Transverse colon (tissue), 4 donors: ENCODE results near the gene AGBL4. TPM values are rescaled to one million over a fixed set of nuclear protein-coding genes. Genes with fewer than 3 reads are reported as not detected.

Experiments
- DNase-seq: peaks from one replicate; pipeline ENCODE4 v3.0.0-alpha.2; 2019
- H3K27ac ChIP-seq, 4 donors: fragments of 200-600 bp; sonication (generic); 2 replicates each; pipeline ENCODE4 v1.5.1; 2016 to 2018; ENCODE audit warnings: inconsistent platforms in 4 of 4
- H3K27me3 ChIP-seq: fragments of 200-600 bp; sonication (generic); 2 replicates; pipeline ENCODE4 v1.5.1; 2017; ENCODE audit warnings: inconsistent platforms
- H3K36me3 ChIP-seq, 4 donors: fragments of 200-600 bp; sonication (generic); 2 replicates each; pipeline ENCODE4 v1.5.1; 2017 to 2019; ENCODE audit warnings: inconsistent platforms in 4 of 4
- H3K4me1 ChIP-seq, 4 donors: fragments of 200-600 bp; sonication (generic); 2 replicates each; pipeline ENCODE4 v1.5.1; 2017 to 2020; ENCODE audit warnings: inconsistent platforms in 4 of 4
- H3K4me3 ChIP-seq, 4 donors: fragments of 200-600 bp; sonication (generic); 1 replicate in 1 of 4; 2 replicates in 3 of 4; pipeline versions ENCODE4 v1.5.1 to v1.6.1; 2017 to 2019; ENCODE audit warnings: inconsistent platforms in 4 of 4
- H3K9me3 ChIP-seq, 2 donors: fragments of 200-600 bp; sonication (generic); 2 replicates each; pipeline ENCODE4 v1.5.1; 2017 to 2019; ENCODE audit warnings: inconsistent platforms in 2 of 2
- EP300 ChIP-seq: sonication (generic); formaldehyde crosslinking; IDR thresholded peaks from one replicate; pipeline ENCODE4 v1.6.1; 2017; ENCODE audit warnings: antibody characterized with exemption, low read depth
- POLR2A ChIP-seq: fragments of 450-650 bp; IDR thresholded peaks from one replicate; pipeline ENCODE4 v1.6.1; 2016; ENCODE audit warnings: antibody characterized with exemption, mild to moderate bottlenecking, moderate library complexity
- POLR2AphosphoS5 ChIP-seq, 3 donors: sonication (generic); formaldehyde crosslinking; IDR thresholded peaks; one replicate each; pipeline ENCODE4 v1.6.1; 2016; ENCODE audit warnings: antibody characterized with exemption in 3 of 3
- WGBS, 2 donors: methylation state at CpG; one replicate each; pipeline ENCODE4 v1.1.5; 2018; ENCODE audit warnings: low coverage in 1 of 2; 5-methylcytosine and 5-hydroxymethylcytosine counted together
- in situ Hi-C, 4 donors: fragments of 200-750 bp; cut with MboI; loops; one replicate each; pipeline versions ENCODE4 v1.15.0 to v1.15.1; 2017; ENCODE audit warnings: low sequenced_read_pairs in 3 of 4, low pct_ligation_motif_present in 1 of 4, low pct_unique_long_range_greater_than_20kb in 1 of 4
- intact Hi-C: fragments of 100-400 bp; cut with DNase I; formaldehyde crosslinking; loops from one replicate; pipeline ENCODE4 v1.15.1; 2023; ENCODE audit warnings: low total_unique reads
- total RNA-seq, 4 donors: library from RNA; depleted of rRNA; stranded (reverse); fragments of >200 nt; gene quantifications; one replicate each; pipeline ENCODE4 v1.1.0, GENCODE V29; 2016
- TF ChIP-seq, protein P1 (sequence below), 5 experiments: fragments of 200-600 bp in 3 of 5; fragments of 450-650 bp in 2 of 5; sonication (generic) in 3 of 5; IDR thresholded peaks; 1 replicate in 2 of 5; 2 replicates in 3 of 5; pipeline ENCODE4 v1.5.1; 2016 to 2017; ENCODE audit warnings: antibody characterized with exemption in 5 of 5, inconsistent platforms in 3 of 5, mild to moderate bottlenecking in 2 of 5, moderate library complexity in 1 of 5

AGBL4 gene
- total RNA-seq, 4 donors from 2014 or later, result 0.82 TPM; not detected in 3

DNA sequence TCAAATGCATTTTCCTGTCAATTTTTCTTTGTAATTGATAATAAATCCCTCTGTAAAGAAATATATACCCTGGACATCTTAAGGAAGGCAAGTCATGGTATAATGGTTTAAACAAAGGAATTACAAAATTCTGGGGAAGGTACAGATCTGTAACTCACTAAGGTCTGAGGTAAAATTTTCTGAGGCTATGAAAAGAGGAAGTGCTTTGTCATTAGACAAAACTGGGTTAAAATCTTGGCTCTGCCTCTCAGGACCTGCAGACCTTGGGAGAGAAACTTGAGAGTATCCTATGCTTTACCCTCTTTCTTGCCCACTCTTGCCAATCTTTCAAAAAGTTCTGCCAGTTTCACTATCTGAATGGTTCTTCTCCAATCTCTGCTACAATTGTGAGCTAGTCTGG is 1220.3 kb downstream of the AGBL4 start:
- TF ChIP-seq POLR2AphosphoS5 (IDR thresholded peaks at IDR 0.05) (no peak), POLR2A (no peak), EP300 (no peak)
- TF ChIP-seq, protein P1, sequence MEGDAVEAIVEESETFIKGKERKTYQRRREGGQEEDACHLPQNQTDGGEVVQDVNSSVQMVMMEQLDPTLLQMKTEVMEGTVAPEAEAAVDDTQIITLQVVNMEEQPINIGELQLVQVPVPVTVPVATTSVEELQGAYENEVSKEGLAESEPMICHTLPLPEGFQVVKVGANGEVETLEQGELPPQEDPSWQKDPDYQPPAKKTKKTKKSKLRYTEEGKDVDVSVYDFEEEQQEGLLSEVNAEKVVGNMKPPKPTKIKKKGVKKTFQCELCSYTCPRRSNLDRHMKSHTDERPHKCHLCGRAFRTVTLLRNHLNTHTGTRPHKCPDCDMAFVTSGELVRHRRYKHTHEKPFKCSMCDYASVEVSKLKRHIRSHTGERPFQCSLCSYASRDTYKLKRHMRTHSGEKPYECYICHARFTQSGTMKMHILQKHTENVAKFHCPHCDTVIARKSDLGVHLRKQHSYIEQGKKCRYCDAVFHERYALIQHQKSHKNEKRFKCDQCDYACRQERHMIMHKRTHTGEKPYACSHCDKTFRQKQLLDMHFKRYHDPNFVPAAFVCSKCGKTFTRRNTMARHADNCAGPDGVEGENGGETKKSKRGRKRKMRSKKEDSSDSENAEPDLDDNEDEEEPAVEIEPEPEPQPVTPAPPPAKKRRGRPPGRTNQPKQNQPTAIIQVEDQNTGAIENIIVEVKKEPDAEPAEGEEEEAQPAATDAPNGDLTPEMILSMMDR (IDR thresholded peaks at IDR 0.05), result no peak
- H3K4me3 ChIP-seq, result no peak overlapping the region
- H3K27ac ChIP-seq, result no peak overlapping the region
- intact Hi-C loops (no loop called here), in situ Hi-C loops (loop anchor here in 1 of 4 donors (25.0 kb wide), 1 partner anchor 241 kb away; no protein-coding TSS in a partner anchor)
- no peak for DNase-seq
- no peaks in the 10 kb centered on the region for H3K27me3 ChIP-seq
- H3K9me3 ChIP-seq, result no peaks in the 10 kb centered on the region
- H3K36me3 ChIP-seq, result no peaks in the 10 kb centered on the region
- H3K4me1 ChIP-seq, result no peaks in the 10 kb centered on the region

DNA sequence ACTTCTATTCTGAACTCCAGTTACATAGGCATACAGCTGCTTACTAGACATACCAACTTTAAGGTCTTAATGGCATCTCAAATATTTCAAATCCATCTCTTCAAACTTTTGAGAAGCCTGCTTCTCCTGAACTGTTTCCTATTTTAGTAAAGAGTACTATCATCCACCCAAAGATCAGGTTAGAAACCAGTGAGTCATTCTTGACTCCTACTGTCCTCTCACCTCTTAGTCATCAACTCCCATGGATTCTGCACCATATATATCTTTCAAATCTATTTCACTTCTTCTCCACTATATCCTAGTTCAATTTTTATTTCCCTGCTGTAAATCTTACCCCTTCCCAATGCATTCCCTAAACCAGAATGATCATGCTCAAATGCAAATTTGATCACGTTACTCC is 1228.9 kb downstream of the AGBL4 start:
- Histone ChIP-seq H3K9me3 (no peaks in the 10 kb centered on the region), H3K27me3 (no peaks in the 10 kb centered on the region), H3K4me3 (no peak overlapping the region), H3K4me1 (peaks cover 0 to 3% (median 2%) of the 10 kb centered on the region in 4 donors), H3K27ac (no peak overlapping the region), H3K36me3 (no peaks in the 10 kb centered on the region)
- in situ Hi-C loops, result no loop called here
- TF ChIP-seq EP300, result no peak
- TF ChIP-seq, protein P1 (IDR thresholded peaks at IDR 0.05), result no peak
- TF ChIP-seq POLR2A, result no peak
- no peak for TF ChIP-seq POLR2AphosphoS5 (IDR thresholded peaks at IDR 0.05)
- 3 to 10% methylated on average over 1 of the region's 1 CpG for WGBS, 2 donors
- intact Hi-C loops, result no loop called here
- DNase-seq, result no peak

DNA sequence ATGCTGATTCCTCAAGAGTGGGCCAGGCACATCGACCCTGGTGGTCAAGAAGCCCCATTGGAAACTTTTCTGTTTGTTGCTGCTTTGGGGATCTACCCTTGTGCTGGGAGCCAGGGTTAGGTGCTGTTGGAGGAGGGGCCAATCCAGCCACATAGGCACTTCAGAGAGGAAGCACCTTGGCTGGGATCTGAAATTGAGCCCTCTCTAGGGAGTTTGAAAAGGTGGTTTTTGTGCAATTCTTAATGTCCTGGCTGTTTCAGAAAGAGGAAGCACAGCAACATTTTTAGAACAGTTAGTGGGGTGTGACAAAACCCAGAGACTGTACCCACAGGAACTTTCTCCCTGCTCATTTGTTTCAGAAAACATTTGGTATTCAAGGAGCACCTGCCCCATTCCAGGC is 1229.9 kb downstream of the AGBL4 start:
- no peak overlapping the region for H3K4me3 ChIP-seq
- TF ChIP-seq EP300 (no peak), POLR2A (no peak), POLR2AphosphoS5 (IDR thresholded peaks at IDR 0.05) (no peak)
- no peaks in the 10 kb centered on the region for H3K27me3 ChIP-seq
- no peak for DNase-seq
- intact Hi-C loops, result no loop called here
- H3K4me1 ChIP-seq, result peaks cover 0 to 3% (median 2%) of the 10 kb centered on the region in 4 donors
- WGBS, 2 donors, result 56% methylated on average over 1 of the region's 1 CpG; no CpG with 5 or more reads in 1 of the 2 donors
- no peak overlapping the region for H3K27ac ChIP-seq
- no peaks in the 10 kb centered on the region for H3K9me3 ChIP-seq
- H3K36me3 ChIP-seq, result no peaks in the 10 kb centered on the region
- in situ Hi-C loops, result no loop called here

DNA sequence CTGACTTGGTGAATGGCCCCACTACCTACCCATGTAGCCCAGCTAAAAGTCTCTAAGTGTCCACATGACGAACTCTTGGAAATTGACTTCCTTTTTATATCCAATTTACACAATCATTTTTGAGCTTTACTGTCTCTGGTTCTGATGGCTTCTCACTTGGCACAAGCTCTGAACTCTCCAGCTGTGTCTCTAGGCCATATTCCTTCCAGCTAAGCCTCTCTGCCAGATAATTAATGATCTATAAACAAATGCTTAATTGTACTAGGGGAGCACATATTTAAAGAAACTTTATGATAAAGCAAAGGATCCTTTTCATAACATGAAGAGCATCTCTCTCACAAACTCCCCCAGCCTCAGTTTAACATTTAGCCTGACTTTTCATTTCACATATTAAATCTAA is 1230.8 kb downstream of the AGBL4 start:
- H3K27me3 ChIP-seq, result no peaks in the 10 kb centered on the region
- H3K27ac ChIP-seq, result no peak overlapping the region
- no peaks in the 10 kb centered on the region for H3K9me3 ChIP-seq
- H3K4me3 ChIP-seq, result no peak overlapping the region
- no peaks in the 10 kb centered on the region for H3K36me3 ChIP-seq
- TF ChIP-seq POLR2AphosphoS5 (IDR thresholded peaks at IDR 0.05) (no peak), POLR2A (no peak), EP300 (no peak)
- TF ChIP-seq, protein P1 (IDR thresholded peaks at IDR 0.05), result no peak
- intact Hi-C loops, result no loop called here
- DNase-seq, result no peak
- WGBS, 2 donors, result 44 to 63% methylated on average over 1 of the region's 1 CpG
- in situ Hi-C loops, result no loop called here
- H3K4me1 ChIP-seq, result peaks cover 0 to 3% (median 2%) of the 10 kb centered on the region in 4 donors

DNA sequence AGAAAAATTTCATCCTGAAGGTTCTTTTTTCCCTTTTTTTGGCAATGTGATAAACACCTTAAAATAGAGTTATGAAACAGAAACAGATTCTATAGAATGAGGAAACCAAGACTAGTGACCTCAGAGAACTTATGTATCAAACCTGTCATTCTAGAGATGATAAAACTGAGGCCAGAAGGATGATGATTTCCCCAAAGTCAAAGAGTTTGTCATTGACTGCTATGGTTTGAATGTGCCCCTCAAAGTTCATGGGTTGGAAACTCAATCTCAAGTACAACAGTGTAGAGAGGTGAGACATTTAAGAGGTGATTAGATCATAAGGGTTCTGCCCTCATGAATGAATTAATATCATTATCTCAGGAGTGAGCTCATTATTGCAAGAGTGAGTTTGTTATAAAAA is 1233.4 kb downstream of the AGBL4 start:
- H3K27ac ChIP-seq, result peak overlapping the region; percentile 7 to 75 (median 47)
- no peak for TF ChIP-seq EP300
- TF ChIP-seq, protein P1 (IDR thresholded peaks at IDR 0.05), result no peak
- TF ChIP-seq POLR2A, result no peak
- TF ChIP-seq POLR2AphosphoS5 (IDR thresholded peaks at IDR 0.05), result no peak
- no peaks in the 10 kb centered on the region for H3K9me3 ChIP-seq
- peaks cover 0 to 3% (median 2%) of the 10 kb centered on the region in 4 donors for H3K4me1 ChIP-seq
- intact Hi-C loops (no loop called here), in situ Hi-C loops (no loop called here)
- H3K27me3 ChIP-seq, result no peaks in the 10 kb centered on the region
- no peak for DNase-seq
- no peak overlapping the region for H3K4me3 ChIP-seq
- H3K36me3 ChIP-seq, result no peaks in the 10 kb centered on the region
